CD4-positive, alpha-beta T cell (primary cell): Measurements from ENCODE around the gene WNK1. TPM values are rescaled to one million over a fixed set of nuclear protein-coding genes. Genes with fewer than 3 reads are reported as not detected.
"Not testable (repeated sequence)": the region's sequence is repeated elsewhere in the genome, so short reads cannot be mapped to it uniquely, and the experiment has no call there.

ENCODE experiments used
- ATAC-seq: fragments of 200-7000 bp; cut with Tn5 transposase; one replicate; pipeline ENCODE4 v1.10.0; 2022; ENCODE audit warnings: mild to moderate bottlenecking; ENCODE audit not compliant: poor library complexity
- CTCF ChIA-PET: fragments of 350-600 bp; sonication (Branson Sonifier 250); formaldehyde crosslinking; loops from one replicate; lab custom pipeline; 2021; ENCODE audit warnings: antibody characterized with exemption, inconsistent platforms; lab: Charles Lee
- POLR2A ChIA-PET: fragments of 350-600 bp; sonication (Branson Sonifier 250); formaldehyde crosslinking; loops from one replicate; lab custom pipeline; 2021; ENCODE audit warnings: antibody characterized with exemption, inconsistent platforms; lab: Charles Lee
- DNase-seq, 14 experiments: peaks; one replicate each; pipeline ENCODE4 v3.0.0-alpha.2; 2013 to 2020; ENCODE audit warnings: mixed read lengths in 2 of 14
- H3K27ac ChIP-seq, 2 donors: one replicate each; pipeline versions ENCODE4 v1.5.1 to v1.7.0; 2013; ENCODE audit warnings: low read length in 2 of 2, low read depth in 1 of 2, mild to moderate bottlenecking in 1 of 2
- H3K27me3 ChIP-seq, 2 experiments: 1 replicate in 1 of 2; 2 replicates in 1 of 2; pipeline versions ENCODE4 v1.6.1 to v1.7.0; 2013; ENCODE audit warnings: low read length in 2 of 2, control low read depth in 1 of 2, mild to moderate bottlenecking in 1 of 2, moderate library complexity in 1 of 2; ENCODE audit not compliant: insufficient read depth in 2 of 2, control insufficient read depth in 1 of 2
- H3K36me3 ChIP-seq: one replicate; pipeline ENCODE4 v1.6.1; 2013; ENCODE audit warnings: low read length, control low read depth; ENCODE audit not compliant: insufficient read depth
- H3K4me1 ChIP-seq: one replicate; pipeline ENCODE4 v1.6.1; 2013; ENCODE audit warnings: low read length, control low read depth; ENCODE audit not compliant: insufficient read depth
- H3K4me3 ChIP-seq: one replicate; pipeline ENCODE4 v1.5.1; 2013; ENCODE audit warnings: mild to moderate bottlenecking, low read length, moderate library complexity
- H3K9me3 ChIP-seq, 2 experiments: 1 replicate in 1 of 2; 2 replicates in 1 of 2; pipeline versions ENCODE4 v1.6.1 to v1.7.0; 2013; ENCODE audit warnings: low read length in 2 of 2, mild to moderate bottlenecking in 2 of 2, control low read depth in 1 of 2, moderate library complexity in 1 of 2; ENCODE audit not compliant: control insufficient read depth in 1 of 2, insufficient read depth in 1 of 2
- H3K27ac Mint-ChIP-seq: one replicate; pipeline ENCODE4 v1.8.0; 2020; ENCODE audit warnings: mixed read lengths
- H3K27me3 Mint-ChIP-seq: one replicate; pipeline ENCODE4 v1.8.0; 2021; ENCODE audit warnings: mixed read lengths
- H3K36me3 Mint-ChIP-seq: one replicate; pipeline ENCODE4 v1.8.0; 2021; ENCODE audit warnings: low read depth, mixed read lengths
- H3K4me1 Mint-ChIP-seq: one replicate; pipeline ENCODE4 v1.8.0; 2021; ENCODE audit warnings: low read depth, mixed read lengths
- H3K4me3 Mint-ChIP-seq: one replicate; pipeline ENCODE4 v1.8.0; 2020; ENCODE audit warnings: mild to moderate bottlenecking, mixed read lengths
- H3K9me3 Mint-ChIP-seq: one replicate; pipeline ENCODE4 v1.8.0; 2020; ENCODE audit warnings: mixed read lengths
- intact Hi-C, 2 experiments: fragments of 100-400 bp; cut with DNase I in 1 of 2; cut with micrococcal nuclease in 1 of 2; formaldehyde crosslinking; loops; one replicate each; pipeline versions ENCODE4 v1.15.1 to v1.9.0; 2023 to 2025; cut with DNase I, micrococcal nuclease
- total RNA-seq, 174 experiments: library from RNA in 2 of 174; stranded (reverse) in 2 of 174; gene quantifications; one replicate each; pipeline ENCODE4 v1.2.3 and lab custom pipeline; 2021 to 2026
- TF ChIP-seq, protein P1 (sequence below): fragments of 200-600 bp; IDR thresholded peaks from one replicate; pipeline ENCODE4 v1.8.0; 2022; ENCODE audit warnings: antibody characterized with exemption, mild to moderate bottlenecking

WNK1 gene
- total RNA-seq, 2 experiments from 2014 or later = 193 to 198 TPM

- POLR2A ChIA-PET = interaction anchor here (0.6 to 3.8 kb wide), 10 partner anchors 15 to 201 kb away, joined by 3 to 28 read pairs (median 4); partner anchors contain the start of gene WNK1
- CTCF ChIA-PET = interaction anchor here (0.8 to 4.0 kb wide), 6 partner anchors 11 to 163 kb away, joined by 3 to 20 read pairs (median 6); no protein-coding TSS in a partner anchor
- Mint-ChIP-seq H3K4me3 (peak overlapping the region; percentile 78), H3K27ac (peak overlapping the region; percentile 43), H3K4me1 (peaks cover 94% of the 10 kb centered on the region)
- intact Hi-C loops, H3K27ac ChIP-seq, H3K4me3 ChIP-seq, DNase-seq, H3K36me3 Mint-ChIP-seq, ATAC-seq, H3K36me3 ChIP-seq, H3K9me3 ChIP-seq, H3K9me3 Mint-ChIP-seq, H3K27me3 ChIP-seq, H3K27me3 Mint-ChIP-seq: not testable (repeated sequence)
- peaks cover 41% of the 10 kb centered on the region for H3K4me1 ChIP-seq
Measured at GRCh38 chr12:776772-777373, 24.5 kb downstream of the WNK1 start.

DNA sequence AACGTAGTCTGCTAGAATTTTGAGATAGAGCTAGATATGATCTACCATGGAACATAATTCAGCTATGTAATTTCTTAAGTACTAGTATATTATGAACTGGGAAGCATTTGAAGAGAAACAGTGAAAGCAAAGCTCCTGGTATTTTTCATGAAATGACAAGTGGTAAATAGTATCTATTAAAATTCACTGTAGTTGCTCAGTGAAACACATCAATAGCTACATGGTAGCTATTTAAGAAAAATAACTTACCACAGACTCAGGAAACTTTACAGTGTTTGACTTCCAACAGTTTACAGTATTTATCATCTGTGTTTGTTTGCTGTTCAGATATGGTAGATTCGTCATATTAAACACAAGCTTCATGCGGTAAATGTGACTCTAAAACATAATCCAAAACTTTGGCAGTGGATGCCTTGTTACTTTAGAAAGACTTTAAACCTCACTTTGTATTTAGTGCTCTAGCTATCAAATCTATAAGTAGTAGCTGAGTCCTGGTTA, 25.2 kb downstream of the WNK1 start:
- peaks cover 93% of the 10 kb centered on the region for H3K4me1 Mint-ChIP-seq
- H3K27ac Mint-ChIP-seq = peak overlapping the region; percentile 43
- H3K9me3 Mint-ChIP-seq = no peaks in the 10 kb centered on the region
- Histone ChIP-seq H3K27ac (peak overlapping the region in 1 of 2 donors; percentile 17), H3K4me3 (no peak overlapping the region), H3K36me3 (no peaks in the 10 kb centered on the region), H3K27me3 (no peaks in the 10 kb centered on the region), H3K4me1 (peaks cover 43% of the 10 kb centered on the region), H3K9me3 (no peaks in the 10 kb centered on the region)
- ATAC-seq = no peak
- intact Hi-C loops = loop anchor here in 1 of 2 experiments (2.0 kb wide), 1 partner anchor 23 kb away; no protein-coding TSS in a partner anchor
- H3K4me3 Mint-ChIP-seq = peak overlapping the region; percentile 9
- ChIA-PET POLR2A (interaction anchor here (0.6 to 3.8 kb wide), 8 partner anchors 11 to 201 kb away, joined by 3 to 28 read pairs (median 4); partner anchors contain the start of gene WNK1), CTCF (interaction anchor here (0.9 to 4.0 kb wide), 8 partner anchors 9 to 202 kb away, joined by 3 to 20 read pairs (median 4); no protein-coding TSS in a partner anchor)
- TF ChIP-seq, protein P1, sequence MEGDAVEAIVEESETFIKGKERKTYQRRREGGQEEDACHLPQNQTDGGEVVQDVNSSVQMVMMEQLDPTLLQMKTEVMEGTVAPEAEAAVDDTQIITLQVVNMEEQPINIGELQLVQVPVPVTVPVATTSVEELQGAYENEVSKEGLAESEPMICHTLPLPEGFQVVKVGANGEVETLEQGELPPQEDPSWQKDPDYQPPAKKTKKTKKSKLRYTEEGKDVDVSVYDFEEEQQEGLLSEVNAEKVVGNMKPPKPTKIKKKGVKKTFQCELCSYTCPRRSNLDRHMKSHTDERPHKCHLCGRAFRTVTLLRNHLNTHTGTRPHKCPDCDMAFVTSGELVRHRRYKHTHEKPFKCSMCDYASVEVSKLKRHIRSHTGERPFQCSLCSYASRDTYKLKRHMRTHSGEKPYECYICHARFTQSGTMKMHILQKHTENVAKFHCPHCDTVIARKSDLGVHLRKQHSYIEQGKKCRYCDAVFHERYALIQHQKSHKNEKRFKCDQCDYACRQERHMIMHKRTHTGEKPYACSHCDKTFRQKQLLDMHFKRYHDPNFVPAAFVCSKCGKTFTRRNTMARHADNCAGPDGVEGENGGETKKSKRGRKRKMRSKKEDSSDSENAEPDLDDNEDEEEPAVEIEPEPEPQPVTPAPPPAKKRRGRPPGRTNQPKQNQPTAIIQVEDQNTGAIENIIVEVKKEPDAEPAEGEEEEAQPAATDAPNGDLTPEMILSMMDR = no peak
- peaks cover 4% of the 10 kb centered on the region for H3K36me3 Mint-ChIP-seq
- DNase-seq = no peak
- no peaks in the 10 kb centered on the region for H3K27me3 Mint-ChIP-seq

DNA sequence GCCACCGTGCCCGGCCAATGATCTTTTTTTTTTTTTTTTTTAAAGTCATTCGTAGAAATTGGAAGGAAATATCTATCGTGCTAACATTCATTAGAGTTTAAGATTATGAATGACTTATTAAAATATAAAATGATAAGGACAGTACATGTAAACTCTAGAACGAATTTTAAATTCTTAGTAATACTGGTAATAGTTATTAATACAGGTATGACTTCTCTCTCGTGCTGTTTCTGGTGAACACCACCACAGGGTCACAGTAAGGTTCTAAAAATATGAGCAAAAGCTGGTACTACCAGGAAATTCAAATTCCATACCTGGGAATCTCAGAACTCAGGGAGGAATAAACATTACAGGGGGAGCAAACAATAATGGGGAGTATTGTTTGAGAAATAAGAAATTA, 26.2 kb downstream of the WNK1 start:
- Mint-ChIP-seq H3K36me3 (peaks cover 4% of the 10 kb centered on the region), H3K4me1 (peaks cover 83% of the 10 kb centered on the region), H3K9me3 (no peaks in the 10 kb centered on the region), H3K27me3 (no peaks in the 10 kb centered on the region), H3K27ac (peak overlapping the region; percentile 43), H3K4me3 (peak overlapping the region; percentile 85)
- H3K4me3 ChIP-seq = peak overlapping the region; percentile 21
- H3K27me3 ChIP-seq = no peaks in the 10 kb centered on the region
- H3K27ac ChIP-seq = no peak overlapping the region
- ChIA-PET CTCF (interaction anchor here (0.9 to 4.0 kb wide), 2 partner anchors 24 to 203 kb away, joined by 3 to 20 read pairs; no protein-coding TSS in a partner anchor), POLR2A (interaction anchor here (1.4 to 1.5 kb wide), 2 partner anchors 10 to 14 kb away, joined by 3 to 8 read pairs; no protein-coding TSS in a partner anchor)
- intact Hi-C loops = loop anchor here in 1 of 2 experiments (2.0 kb wide), 1 partner anchor 24 kb away; no protein-coding TSS in a partner anchor
- no peak for DNase-seq
- ATAC-seq = no peak
- peaks cover 45% of the 10 kb centered on the region for H3K4me1 ChIP-seq
- no peaks in the 10 kb centered on the region for H3K36me3 ChIP-seq
- H3K9me3 ChIP-seq = no peaks in the 10 kb centered on the region
- TF ChIP-seq, protein P1 = no peak
